ENCODE results near the gene MT1B. TPM values are rescaled to one million over a fixed set of nuclear protein-coding genes. Genes with fewer than 3 reads are reported as not detected.
A peak's percentile ranks its signal among the peaks of the same experiment; 100 is the strongest.
"Not testable (repeated sequence)": the region's sequence is repeated elsewhere in the genome, so short reads cannot be mapped to it uniquely, and the experiment has no call there.

Gene MT1B
- total and polyA plus RNA-seq, 7 experiments from 2014 or later = not detected

GRCh38 chr16:56623184-56623583, 28.5 kb upstream of the MT1B start:
- H3K4me3 Mint-ChIP-seq; H3K9me3 Mint-ChIP-seq; DNase-seq; H3K27ac ChIP-seq (ENCODE audit: low read depth, low read length); H3K4me3 ChIP-seq (ENCODE audit: low read length); H3K36me3 ChIP-seq (ENCODE audit: control insufficient read depth in 2 of 3, insufficient read depth in 3 of 3, low read length in 3 of 3); H3K9me3 ChIP-seq (ENCODE audit: control insufficient read depth in 2 of 3, low read length in 3 of 3); ATAC-seq; H3K27me3 ChIP-seq (ENCODE audit: control insufficient read depth in 2 of 2, insufficient read depth in 2 of 2, low read length in 2 of 2); intact Hi-C loops (cut with micrococcal nuclease); H3K27ac Mint-ChIP-seq; H3K36me3 Mint-ChIP-seq: not testable (repeated sequence)
- H3K4me1 ChIP-seq (ENCODE audit: control insufficient read depth in 2 of 2, insufficient read depth in 2 of 2, low read length in 2 of 2) = peaks cover 0 to 13% of the 10 kb centered on the region in 2 donors
- peaks cover 0 to 21% (median 4%) of the 10 kb centered on the region in 5 donors for H3K27me3 Mint-ChIP-seq
- CTCF ChIA-PET = interaction anchor here (1.0 to 1.5 kb wide), 2 partner anchors 14 to 20 kb away, joined by 3 to 5 read pairs; partner anchors contain the start of gene MT2A
- H3K4me1 Mint-ChIP-seq = peaks cover 11 to 27% (median 15%) of the 10 kb centered on the region in 7 donors
- POLR2A ChIA-PET = interaction anchor here (0.7 to 1.6 kb wide), 4 partner anchors 9 to 79 kb away, joined by 3 to 5 read pairs (median 4); partner anchors contain the start of genes MT1M and MT2A

- Histone ChIP-seq H3K27ac (ENCODE audit: low read depth, low read length) (no peak overlapping the region), H3K4me1 (ENCODE audit: control insufficient read depth in 2 of 2, insufficient read depth in 2 of 2, low read length in 2 of 2) (peaks cover 0 to 13% of the 10 kb centered on the region in 2 donors), H3K27me3 (ENCODE audit: control insufficient read depth in 2 of 2, insufficient read depth in 2 of 2, low read length in 2 of 2) (no peaks in the 10 kb centered on the region), H3K9me3 (ENCODE audit: control insufficient read depth in 2 of 3, low read length in 3 of 3) (no peaks in the 10 kb centered on the region), H3K4me3 (ENCODE audit: low read length) (no peak overlapping the region), H3K36me3 (ENCODE audit: control insufficient read depth in 2 of 3, insufficient read depth in 3 of 3, low read length in 3 of 3) (no peaks in the 10 kb centered on the region)
- intact Hi-C loops (cut with micrococcal nuclease) = loop anchor here (2.0 kb wide), 1 partner anchor 19 kb away; no protein-coding TSS in a partner anchor
- ATAC-seq (no peak), DNase-seq (no peak)
- H3K36me3 Mint-ChIP-seq = peaks cover 0 to 2% (median 0%) of the 10 kb centered on the region in 5 donors
- H3K27ac Mint-ChIP-seq = no peak overlapping the region
- H3K4me3 Mint-ChIP-seq = no peak overlapping the region
- CTCF ChIA-PET = interaction anchor here (1.0 to 1.5 kb wide), 2 partner anchors 15 to 20 kb away, joined by 3 to 5 read pairs; partner anchors contain the start of gene MT2A
- POLR2A ChIA-PET = interaction anchor here (0.7 to 1.6 kb wide), 6 partner anchors 9 to 532 kb away, joined by 3 to 5 read pairs (median 4); partner anchors contain the start of genes MT1M and MT2A
- peaks cover 11 to 25% (median 15%) of the 10 kb centered on the region in 7 donors for H3K4me1 Mint-ChIP-seq
- H3K9me3 Mint-ChIP-seq = no peaks in the 10 kb centered on the region
- peaks cover 0 to 17% (median 5%) of the 10 kb centered on the region in 5 donors for H3K27me3 Mint-ChIP-seq
Observed at GRCh38 chr16:56623637-56624036, 28.0 kb upstream of the MT1B start.

GRCh38 chr16:56625140-56625942, 26.3 kb upstream of the MT1B start, which contains the start of gene MT1E:
MT1E (plus strand) TSS chr16:56625781; CDS start chr16:56625852, 71 bp downstream.
- peak; percentile 89 for ATAC-seq
- ChIA-PET POLR2A (interaction anchor here (1.0 to 1.4 kb wide), 2 partner anchors 8 to 15 kb away, joined by 3 read pairs; no protein-coding TSS in a partner anchor), CTCF (no interaction called here)
- peak within 1 kb of the TSS; percentile 76 to 98 (median 90) for H3K4me3 Mint-ChIP-seq
- peak within 1 kb of the TSS; percentile 15 for H3K27ac ChIP-seq (ENCODE audit: low read depth, low read length)
- peaks cover 11 to 27% (median 15%) of the 10 kb centered on the region in 7 donors for H3K4me1 Mint-ChIP-seq
- H3K27me3 ChIP-seq (ENCODE audit: control insufficient read depth in 2 of 2, insufficient read depth in 2 of 2, low read length in 2 of 2) = no peaks in the 10 kb centered on the region
- no peaks in the 10 kb centered on the region for H3K36me3 ChIP-seq (ENCODE audit: control insufficient read depth in 2 of 3, insufficient read depth in 3 of 3, low read length in 3 of 3)
- H3K4me1 ChIP-seq (ENCODE audit: control insufficient read depth in 2 of 2, insufficient read depth in 2 of 2, low read length in 2 of 2) = peaks cover 0 to 13% of the 10 kb centered on the region in 2 donors
- peaks cover 0 to 2% (median 0%) of the 10 kb centered on the region in 5 donors for H3K36me3 Mint-ChIP-seq
- peak within 1 kb of the TSS; percentile 61 to 95 (median 82) for H3K27ac Mint-ChIP-seq
- intact Hi-C loops (cut with micrococcal nuclease) = loop anchor here (1.0 to 5.0 kb wide), 5 partner anchors 8 to 57 kb away; partner anchors contain the start of genes MT2A (in 2 of the 2) and MT1X (in 1 of the 2)
- DNase-seq = peak in 7 of 9 donors; percentile 19 to 76 (median 41)
- peak within 1 kb of the TSS; percentile 54 for H3K4me3 ChIP-seq (ENCODE audit: low read length)
- H3K9me3 Mint-ChIP-seq = no peaks in the 10 kb centered on the region
- peaks cover 6 to 13% (median 12%) of the 10 kb centered on the region in 5 donors for H3K27me3 Mint-ChIP-seq
- no peaks in the 10 kb centered on the region for H3K9me3 ChIP-seq (ENCODE audit: control insufficient read depth in 2 of 3, low read length in 3 of 3)

GRCh38 chr16:56625943-56626654, 25.6 kb upstream of the MT1B start:
- intact Hi-C loops (cut with micrococcal nuclease) = loop anchor here (1.0 to 5.0 kb wide), 5 partner anchors 9 to 56 kb away; partner anchors contain the start of genes MT2A (in 2 of the 2) and MT1X (in 1 of the 2)
- peaks cover 13 to 20% (median 17%) of the 10 kb centered on the region in 5 donors for H3K27me3 Mint-ChIP-seq
- H3K27me3 ChIP-seq (ENCODE audit: control insufficient read depth in 2 of 2, insufficient read depth in 2 of 2, low read length in 2 of 2) = no peaks in the 10 kb centered on the region
- ChIA-PET POLR2A (interaction anchor here (1.0 to 1.4 kb wide), 2 partner anchors 9 to 16 kb away, joined by 3 read pairs; no protein-coding TSS in a partner anchor), CTCF (interaction anchor here (0.6 kb wide), 1 partner anchor 75 kb away, joined by 3 read pairs; no protein-coding TSS in a partner anchor)
- peak overlapping the region; percentile 54 for H3K4me3 ChIP-seq (ENCODE audit: low read length)
- H3K27ac Mint-ChIP-seq = peak overlapping the region in 7 of 9 donors; percentile 33 to 95 (median 82)
- ATAC-seq (peak; percentile 35), DNase-seq (no peak)
- peaks cover 0 to 13% of the 10 kb centered on the region in 2 donors for H3K4me1 ChIP-seq (ENCODE audit: control insufficient read depth in 2 of 2, insufficient read depth in 2 of 2, low read length in 2 of 2)
- H3K4me1 Mint-ChIP-seq = peaks cover 11 to 27% (median 15%) of the 10 kb centered on the region in 7 donors
- no peaks in the 10 kb centered on the region for H3K36me3 ChIP-seq (ENCODE audit: control insufficient read depth in 2 of 3, insufficient read depth in 3 of 3, low read length in 3 of 3)
- no peaks in the 10 kb centered on the region for H3K9me3 Mint-ChIP-seq
- peaks cover 0 to 2% (median 0%) of the 10 kb centered on the region in 5 donors for H3K36me3 Mint-ChIP-seq
- peak overlapping the region; percentile 76 to 98 (median 89) for H3K4me3 Mint-ChIP-seq
- no peak overlapping the region for H3K27ac ChIP-seq (ENCODE audit: low read depth, low read length)
- H3K9me3 ChIP-seq (ENCODE audit: control insufficient read depth in 2 of 3, low read length in 3 of 3) = no peaks in the 10 kb centered on the region

GRCh38 chr16:56626685-56627084, 25.0 kb upstream of the MT1B start:
- no peak overlapping the region for H3K27ac ChIP-seq (ENCODE audit: low read depth, low read length)
- ATAC-seq (no peak), DNase-seq (no peak)
- H3K36me3 ChIP-seq (ENCODE audit: control insufficient read depth in 2 of 3, insufficient read depth in 3 of 3, low read length in 3 of 3) = no peaks in the 10 kb centered on the region
- no peaks in the 10 kb centered on the region for H3K9me3 ChIP-seq (ENCODE audit: control insufficient read depth in 2 of 3, low read length in 3 of 3)
- intact Hi-C loops (cut with micrococcal nuclease) = loop anchor here in 1 of 2 donors (5.0 kb wide), 1 partner anchor 49 kb away; no protein-coding TSS in a partner anchor
- H3K27ac Mint-ChIP-seq = no peak overlapping the region
- H3K4me3 ChIP-seq (ENCODE audit: low read length) = no peak overlapping the region
- POLR2A ChIA-PET = interaction anchor here (0.6 to 1.4 kb wide), 2 partner anchors 9 to 541 kb away, joined by 3 read pairs; no protein-coding TSS in a partner anchor
- peaks cover 0 to 13% of the 10 kb centered on the region in 2 donors for H3K4me1 ChIP-seq (ENCODE audit: control insufficient read depth in 2 of 2, insufficient read depth in 2 of 2, low read length in 2 of 2)
- H3K27me3 ChIP-seq (ENCODE audit: control insufficient read depth in 2 of 2, insufficient read depth in 2 of 2, low read length in 2 of 2) = peaks cover 0 to 2% of the 10 kb centered on the region in 2 donors
- H3K27me3 Mint-ChIP-seq = peaks cover 19 to 25% (median 23%) of the 10 kb centered on the region in 5 donors
- peaks cover 0 to 2% (median 0%) of the 10 kb centered on the region in 5 donors for H3K36me3 Mint-ChIP-seq
- CTCF ChIA-PET = interaction anchor here (0.6 kb wide), 1 partner anchor 75 kb away, joined by 3 read pairs; no protein-coding TSS in a partner anchor
- H3K4me1 Mint-ChIP-seq = peaks cover 12 to 29% (median 16%) of the 10 kb centered on the region in 7 donors
- peak overlapping the region in 5 of 10 donors; percentile 12 to 98 (median 88) for H3K4me3 Mint-ChIP-seq
- no peaks in the 10 kb centered on the region for H3K9me3 Mint-ChIP-seq
